Activated CD4-positive, alpha-beta memory T cell treated with anti-CD3 and anti-CD28 coated beads, Interleukin-2, amount 10 ng/mL, durations not matched to agents 7 days and 5 days (primary cell): ENCODE results near the gene GNS. TPM values are rescaled to one million over a fixed set of nuclear protein-coding genes. Genes with fewer than 3 reads are reported as not detected.
A peak's percentile ranks its signal among the peaks of the same experiment; 100 is the strongest.
"Not testable (repeated sequence)": the region's sequence is repeated elsewhere in the genome, so short reads cannot be mapped to it uniquely, and the experiment has no call there.

Experiments
- CTCF ChIA-PET: fragments of 350-600 bp; sonication (Branson Sonifier 250); formaldehyde crosslinking; loops from one replicate; lab custom pipeline; 2021; ENCODE audit warnings: antibody characterized with exemption, inconsistent platforms; lab: Charles Lee
- POLR2A ChIA-PET: fragments of 350-600 bp; sonication (Branson Sonifier 250); formaldehyde crosslinking; loops from one replicate; lab custom pipeline; 2021; ENCODE audit warnings: antibody characterized with exemption; lab: Charles Lee
- DNase-seq: peaks from one replicate; pipeline ENCODE4 v3.0.0-alpha.2; 2020
- H3K27ac Mint-ChIP-seq: one replicate; pipeline ENCODE4 v1.8.0; 2021; ENCODE audit warnings: mild to moderate bottlenecking, mixed read lengths
- H3K27me3 Mint-ChIP-seq: one replicate; pipeline ENCODE4 v1.8.0; 2021; ENCODE audit warnings: mixed read lengths
- H3K36me3 Mint-ChIP-seq: one replicate; pipeline ENCODE4 v1.8.0; 2021; ENCODE audit warnings: low read depth, mixed read lengths
- H3K4me1 Mint-ChIP-seq: one replicate; pipeline ENCODE4 v1.8.0; 2021; ENCODE audit warnings: mixed read lengths
- H3K4me3 Mint-ChIP-seq: one replicate; pipeline ENCODE4 v1.8.0; 2021; ENCODE audit warnings: mild to moderate bottlenecking, mixed read lengths
- H3K9me3 Mint-ChIP-seq: one replicate; pipeline ENCODE4 v1.8.0; 2021; ENCODE audit warnings: mixed read lengths
- total RNA-seq, 2 experiments: library from RNA; stranded (reverse); gene quantifications; one replicate each; pipeline ENCODE4 v1.2.3, GENCODE V29; 2021

Gene GNS
- total RNA-seq, 2 experiments from 2014 or later, result 39.0 to 40.1 TPM

DNA sequence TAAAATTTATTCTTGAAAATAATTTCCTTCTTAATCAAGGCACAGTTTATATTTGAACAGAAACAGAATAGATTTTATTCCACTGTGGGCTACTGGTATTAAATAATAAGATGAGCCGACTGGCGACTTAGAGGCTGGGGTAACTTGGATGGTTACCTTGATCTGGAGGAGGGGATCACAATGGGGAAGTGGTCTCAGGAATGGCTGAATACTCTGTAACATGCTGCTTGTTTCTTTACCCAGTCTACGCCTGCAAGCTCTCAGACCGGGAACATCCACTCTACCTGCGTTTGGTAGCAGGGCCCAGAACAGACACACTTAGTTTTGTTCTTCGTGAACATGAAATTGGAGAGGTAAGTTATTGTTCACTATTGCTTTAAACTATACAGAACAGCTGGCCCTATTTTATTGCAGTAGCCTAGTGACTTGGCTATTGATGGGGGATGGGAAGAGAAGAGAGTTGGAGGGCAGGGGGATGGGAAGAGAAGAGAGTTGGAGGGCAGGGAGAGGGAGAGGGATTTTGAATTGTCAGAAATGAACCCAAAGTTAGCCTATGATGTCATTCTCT, 67.9 kb downstream of the GNS start:
- ChIA-PET CTCF (interaction anchor here (0.6 to 5.3 kb wide), 2 partner anchors 12 to 101 kb away, joined by 7 to 20 read pairs; no protein-coding TSS in a partner anchor), POLR2A (interaction anchor here (2.6 to 4.2 kb wide), 2 partner anchors 12 to 80 kb away, joined by 8 to 26 read pairs; partner anchors contain the start of gene RASSF3)
- no peaks in the 10 kb centered on the region for H3K9me3 Mint-ChIP-seq
- H3K4me3 Mint-ChIP-seq, result no peak overlapping the region
- H3K27me3 Mint-ChIP-seq, result no peaks in the 10 kb centered on the region
- no peak overlapping the region for H3K27ac Mint-ChIP-seq
- no peak for DNase-seq
- peaks cover 66% of the 10 kb centered on the region for H3K36me3 Mint-ChIP-seq
- peaks cover 64% of the 10 kb centered on the region for H3K4me1 Mint-ChIP-seq

DNA sequence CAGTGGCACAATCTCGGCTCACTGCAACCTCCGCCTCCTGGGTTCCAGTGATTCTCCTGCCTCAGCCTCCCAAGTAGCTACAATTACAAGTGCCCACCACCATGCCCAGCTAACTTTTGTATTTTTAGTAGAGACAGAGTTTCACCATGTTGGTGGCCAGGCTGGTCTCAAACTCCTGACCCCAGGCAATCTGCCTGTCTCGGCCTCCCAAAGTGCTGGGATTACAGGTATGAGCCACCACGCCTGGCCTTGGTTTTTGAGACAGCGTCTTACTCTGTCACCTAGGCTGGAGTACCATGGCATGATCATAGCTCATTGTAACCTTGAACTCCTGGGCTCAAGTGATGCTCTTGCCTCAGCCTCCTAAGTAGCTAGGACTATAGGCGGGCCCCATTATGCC, 69.0 kb downstream of the GNS start:
- H3K27me3 Mint-ChIP-seq, DNase-seq, H3K9me3 Mint-ChIP-seq, H3K4me3 Mint-ChIP-seq, H3K27ac Mint-ChIP-seq: not testable (repeated sequence)
- Mint-ChIP-seq H3K4me1 (peaks cover 63% of the 10 kb centered on the region), H3K36me3 (peaks cover 69% of the 10 kb centered on the region)
- ChIA-PET CTCF (interaction anchor here (0.8 to 5.3 kb wide), 6 partner anchors 11 to 505 kb away, joined by 3 to 20 read pairs (median 6); no protein-coding TSS in a partner anchor), POLR2A (interaction anchor here (2.6 to 4.2 kb wide), 4 partner anchors 11 to 80 kb away, joined by 8 to 26 read pairs (median 24); partner anchors contain the start of gene RASSF3)

- Mint-ChIP-seq H3K36me3 (peaks cover 69% of the 10 kb centered on the region), H3K4me1 (peaks cover 68% of the 10 kb centered on the region), H3K9me3 (no peaks in the 10 kb centered on the region), H3K27ac (peak overlapping the region; percentile 50), H3K4me3 (no peak overlapping the region), H3K27me3 (no peaks in the 10 kb centered on the region)
- CTCF ChIA-PET, result interaction anchor here (1.0 to 5.3 kb wide), 7 partner anchors 9 to 139 kb away, joined by 3 to 20 read pairs (median 8); partner anchors contain the start of gene RASSF3
- POLR2A ChIA-PET, result interaction anchor here (1.0 to 4.2 kb wide), 4 partner anchors 10 to 79 kb away, joined by 4 to 26 read pairs (median 24); partner anchors contain the start of gene RASSF3
- no peak for DNase-seq
These were observed 70.5 kb downstream of the GNS start for GRCh38 chr12:64688715-64689114.

DNA sequence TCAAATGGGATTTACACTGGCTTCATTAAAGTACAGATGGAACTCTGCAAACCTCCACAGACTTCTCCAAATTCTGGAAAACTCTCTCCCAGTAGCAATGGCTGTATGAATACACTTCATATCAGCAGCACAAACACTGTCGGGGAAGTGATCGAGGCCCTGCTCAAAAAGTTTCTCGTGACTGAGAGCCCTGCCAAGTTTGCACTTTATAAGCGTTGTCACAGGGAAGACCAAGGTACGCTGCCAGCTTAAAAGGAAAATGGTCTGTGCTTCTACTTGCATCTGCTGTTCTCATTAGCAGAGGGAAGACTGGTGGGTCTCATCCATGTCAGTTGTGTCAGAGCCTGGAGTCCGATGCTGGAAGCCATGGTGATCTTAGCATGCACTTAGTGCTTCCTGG, 71.0 kb downstream of the GNS start:
- peaks cover 70% of the 10 kb centered on the region for H3K36me3 Mint-ChIP-seq

GRCh38 chr12:64687816-64688215, 71.4 kb downstream of the GNS start:
- no peaks in the 10 kb centered on the region for H3K9me3 Mint-ChIP-seq
- ChIA-PET POLR2A (interaction anchor here (3.1 to 4.2 kb wide), 3 partner anchors 9 to 78 kb away, joined by 22 to 26 read pairs (median 25); partner anchors contain the start of gene RASSF3), CTCF (interaction anchor here (2.6 to 5.3 kb wide), 3 partner anchors 9 to 18 kb away, joined by 11 to 20 read pairs (median 13); no protein-coding TSS in a partner anchor)
- peaks cover 74% of the 10 kb centered on the region for H3K4me1 Mint-ChIP-seq
- H3K27ac Mint-ChIP-seq, result peak overlapping the region; percentile 50
- no peak overlapping the region for H3K4me3 Mint-ChIP-seq
- no peak for DNase-seq
- H3K27me3 Mint-ChIP-seq, result no peaks in the 10 kb centered on the region
- H3K36me3 Mint-ChIP-seq, result peaks cover 72% of the 10 kb centered on the region

More for the DNA sequence above, 71.0 kb downstream of the GNS start:
- no peaks in the 10 kb centered on the region for H3K27me3 Mint-ChIP-seq
- H3K4me1 Mint-ChIP-seq, result peaks cover 71% of the 10 kb centered on the region
- peak overlapping the region; percentile 50 for H3K27ac Mint-ChIP-seq
- DNase-seq, result no peak
- no peaks in the 10 kb centered on the region for H3K9me3 Mint-ChIP-seq
- ChIA-PET CTCF (interaction anchor here (1.0 to 5.3 kb wide), 5 partner anchors 9 to 139 kb away, joined by 3 to 20 read pairs (median 11); no protein-coding TSS in a partner anchor), POLR2A (interaction anchor here (3.1 to 4.2 kb wide), 3 partner anchors 9 to 78 kb away, joined by 22 to 26 read pairs (median 25); partner anchors contain the start of gene RASSF3)
- no peak overlapping the region for H3K4me3 Mint-ChIP-seq

DNA sequence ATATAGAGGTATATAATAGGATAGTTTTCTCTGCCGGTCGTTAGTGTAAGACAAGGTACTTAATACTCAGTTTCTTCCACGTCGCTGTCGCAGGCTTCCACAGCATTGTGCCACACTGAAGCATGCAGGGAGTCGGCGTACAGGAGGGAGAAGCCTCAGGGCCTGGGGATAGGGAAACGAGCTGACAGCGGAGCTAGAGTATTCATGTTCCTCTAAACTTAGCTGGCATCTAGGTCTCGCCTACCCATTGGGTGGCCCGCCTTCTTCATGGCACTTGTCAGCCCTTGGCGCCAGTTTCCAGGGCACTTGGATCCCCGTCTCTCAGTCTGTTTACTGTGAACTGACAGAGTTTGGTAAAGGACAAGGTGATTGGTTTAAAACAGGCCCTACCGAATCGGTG, 73.6 kb downstream of the GNS start:
- Mint-ChIP-seq H3K36me3 (peaks cover 70% of the 10 kb centered on the region), H3K4me3 (no peak overlapping the region)

GRCh38 chr12:64685050-64685449, 74.2 kb downstream of the GNS start:
- Mint-ChIP-seq H3K4me3 (no peak overlapping the region), H3K27me3 (no peaks in the 10 kb centered on the region), H3K4me1 (peaks cover 84% of the 10 kb centered on the region), H3K27ac (peak overlapping the region; percentile 90), H3K9me3 (no peaks in the 10 kb centered on the region), H3K36me3 (peaks cover 70% of the 10 kb centered on the region)
- CTCF ChIA-PET, result interaction anchor here (0.7 to 9.3 kb wide), 5 partner anchors 11 to 136 kb away, joined by 3 to 66 read pairs (median 5); no protein-coding TSS in a partner anchor
- DNase-seq, result no peak
- POLR2A ChIA-PET, result interaction anchor here (1.8 to 10.5 kb wide), 4 partner anchors 10 to 76 kb away, joined by 7 to 301 read pairs (median 73); partner anchors contain the start of gene RASSF3

More for the DNA sequence above, 73.6 kb downstream of the GNS start:
- CTCF ChIA-PET, result interaction anchor here (0.7 to 9.3 kb wide), 4 partner anchors 10 to 135 kb away, joined by 3 to 66 read pairs (median 4); no protein-coding TSS in a partner anchor
- Mint-ChIP-seq H3K4me1 (peaks cover 80% of the 10 kb centered on the region), H3K27ac (peak overlapping the region; percentile 90), H3K9me3 (no peaks in the 10 kb centered on the region), H3K27me3 (no peaks in the 10 kb centered on the region)
- POLR2A ChIA-PET, result interaction anchor here (1.8 to 10.5 kb wide), 4 partner anchors 10 to 76 kb away, joined by 7 to 301 read pairs (median 73); partner anchors contain the start of gene RASSF3
- no peak for DNase-seq

GRCh38 chr12:64683816-64684543, 75.2 kb downstream of the GNS start:
- no peak for DNase-seq
- H3K27ac Mint-ChIP-seq, result peak overlapping the region; percentile 90
- H3K9me3 Mint-ChIP-seq, result no peaks in the 10 kb centered on the region
- ChIA-PET POLR2A (interaction anchor here (0.9 to 10.5 kb wide), 6 partner anchors 8 to 75 kb away, joined by 4 to 301 read pairs (median 8); partner anchors contain the start of gene RASSF3), CTCF (interaction anchor here (0.7 to 9.3 kb wide), 7 partner anchors 12 to 135 kb away, joined by 3 to 92 read pairs (median 4); no protein-coding TSS in a partner anchor)
- peaks cover 89% of the 10 kb centered on the region for H3K4me1 Mint-ChIP-seq
- peaks cover 65% of the 10 kb centered on the region for H3K36me3 Mint-ChIP-seq
- no peaks in the 10 kb centered on the region for H3K27me3 Mint-ChIP-seq
- H3K4me3 Mint-ChIP-seq, result peak overlapping the region; percentile 31

GRCh38 chr12:64682572-64683277, 76.5 kb downstream of the GNS start:
- CTCF ChIA-PET, result interaction anchor here (0.9 to 9.3 kb wide), 3 partner anchors 13 to 133 kb away, joined by 3 to 92 read pairs (median 66); no protein-coding TSS in a partner anchor
- Mint-ChIP-seq H3K36me3 (peaks cover 55% of the 10 kb centered on the region), H3K4me3 (no peak overlapping the region), H3K9me3 (no peaks in the 10 kb centered on the region), H3K27me3 (no peaks in the 10 kb centered on the region), H3K27ac (peak overlapping the region; percentile 90), H3K4me1 (peaks cover 89% of the 10 kb centered on the region)
- no peak for DNase-seq
- POLR2A ChIA-PET, result interaction anchor here (1.4 to 10.5 kb wide), 3 partner anchors 13 to 74 kb away, joined by 4 to 301 read pairs (median 136); partner anchors contain the start of gene RASSF3

GRCh38 chr12:64681200-64682052, 77.8 kb downstream of the GNS start:
- Mint-ChIP-seq H3K27ac (peak overlapping the region; percentile 95), H3K9me3 (no peaks in the 10 kb centered on the region), H3K4me1 (peaks cover 95% of the 10 kb centered on the region), H3K27me3 (no peaks in the 10 kb centered on the region), H3K4me3 (peak overlapping the region; percentile 6), H3K36me3 (peaks cover 52% of the 10 kb centered on the region)
- CTCF ChIA-PET, result interaction anchor here (0.7 to 9.3 kb wide), 5 partner anchors 13 to 73 kb away, joined by 3 to 92 read pairs (median 4); no protein-coding TSS in a partner anchor
- POLR2A ChIA-PET, result interaction anchor here (0.8 to 10.5 kb wide), 9 partner anchors 8 to 277 kb away, joined by 3 to 301 read pairs (median 4); partner anchors contain the start of gene RASSF3
- no peak for DNase-seq
